HCT116 (cell line): ENCODE data around the gene KHK.

ENCODE experiments used
- CEBPB ChIP-seq: IDR thresholded peaks from 2 replicates; pipeline ENCODE4 v1.6.1; 2012; ENCODE audit warnings: low read depth
- CTCF ChIP-seq, 3 experiments: fragments of 200-600 bp in 1 of 3; sonication (generic) in 1 of 3; IDR thresholded peaks in 2 of 3; conservative IDR thresholded peaks in 1 of 3; 2 replicates each; pipeline ENCODE4 v1.5.1; 2012 to 2017; ENCODE audit warnings: low read depth in 2 of 3, low read length in 2 of 3, antibody characterized with exemption in 1 of 3, borderline replicate concordance in 1 of 3, control low read depth in 1 of 3, mild to moderate bottlenecking in 1 of 3, mixed read lengths in 1 of 3, mixed run types in 1 of 3, moderate library complexity in 1 of 3; ENCODE audit not compliant: insufficient read depth in 1 of 3
- EZH2 ChIP-seq: fragments of 200-600 bp; sonication (generic); IDR thresholded peaks from 2 replicates; pipeline ENCODE4 v1.6.1; 2017; ENCODE audit warnings: antibody characterized with exemption, mixed run types
- MAX ChIP-seq: IDR thresholded peaks from 2 replicates; pipeline ENCODE4 v1.6.1; 2012
- POLR2A ChIP-seq: IDR thresholded peaks from 2 replicates; pipeline ENCODE4 v1.7.0; 2011; ENCODE audit warnings: borderline replicate concordance; ENCODE audit not compliant: insufficient read depth, insufficient read length; ENCODE audit errors: extremely low read depth
- POLR2AphosphoS5 ChIP-seq: IDR thresholded peaks from 2 replicates; pipeline ENCODE4 v1.6.1; 2011; ENCODE audit warnings: mild to moderate bottlenecking, low read depth, low read length, moderate library complexity
- REST ChIP-seq: IDR thresholded peaks from 2 replicates; pipeline ENCODE4 v1.6.1; 2012; ENCODE audit warnings: low read depth

GRCh38 chr2:27069436-27069835 is 17.1 kb upstream of the KHK start:
- TF ChIP-seq CTCF (IDR thresholded peaks at IDR 0.05 in 2 of 3, conservative IDR thresholded peaks at IDR 0.05 in 1 of 3; ENCODE audit: borderline replicate concordance in 1 of 3, insufficient read depth in 1 of 3, low read depth in 2 of 3, low read length in 2 of 3) = no peak
- TF ChIP-seq POLR2A = no peak
- TF ChIP-seq CEBPB = no peak
- no peak for TF ChIP-seq REST
- TF ChIP-seq POLR2AphosphoS5 = no peak
- no peak for TF ChIP-seq EZH2
- TF ChIP-seq MAX = no peak
